HG03025 (cell line): ENCODE results near the gene ACTL10.

ENCODE experiments used
- ATAC-seq: cut with Tn5 transposase; IDR thresholded peaks from one replicate; pipeline ENCODE4 v1.9.1; 2021; ENCODE audit warnings: mild to moderate bottlenecking, moderate library complexity; ENCODE audit not compliant: unreplicated experiment, low FRiP score

Gene ACTL10

DNA sequence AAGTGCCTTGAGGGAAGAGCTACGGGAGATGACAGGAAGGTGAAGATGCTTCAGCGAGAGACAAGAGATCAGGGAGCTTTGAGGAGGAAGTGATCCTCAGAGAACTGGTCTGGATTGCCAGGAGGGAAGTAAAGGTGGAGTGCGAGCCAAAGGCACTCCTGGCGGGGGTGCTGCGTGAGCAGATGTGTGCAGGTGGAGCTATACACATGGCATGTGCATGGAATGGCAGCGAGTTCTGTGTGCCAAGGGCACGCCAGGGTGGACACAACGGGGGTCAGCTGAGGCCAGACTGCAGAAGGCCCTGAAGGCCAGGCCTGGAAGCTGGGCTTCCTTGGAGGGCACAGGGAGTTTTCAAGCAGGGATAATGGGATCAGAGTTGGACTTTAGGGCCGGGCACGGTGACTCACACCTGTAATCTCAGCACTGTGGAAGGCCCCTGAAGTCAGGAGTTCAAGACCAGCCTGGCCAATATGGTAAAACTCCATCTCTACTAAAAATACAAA is 47.2 kb downstream of the ACTL10 start:
- no peak for ATAC-seq

DNA sequence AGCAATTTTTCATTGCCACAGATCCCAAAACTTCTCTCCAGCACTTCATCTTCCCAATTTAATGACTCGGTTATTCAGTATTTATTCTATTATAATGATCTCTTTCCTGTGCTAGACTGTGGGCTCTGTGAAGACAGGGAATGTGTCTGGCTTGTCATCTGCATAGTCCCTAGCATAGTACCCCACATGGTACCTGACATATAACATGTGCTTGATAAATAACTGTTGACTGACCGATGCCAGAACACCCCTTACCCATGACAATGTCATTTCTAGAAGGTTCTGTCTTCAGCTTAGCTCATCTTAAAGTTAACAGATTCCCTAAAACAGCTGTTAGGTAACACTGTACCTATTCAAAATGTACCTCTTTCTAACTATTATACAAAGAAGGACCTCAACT is 49.8 kb downstream of the ACTL10 start:
- ATAC-seq, result no peak
